GM21723 (cell line): Measurements from ENCODE around the gene GSTM1.
"Not testable (repeated sequence)": the region's sequence is repeated elsewhere in the genome, so short reads cannot be mapped to it uniquely, and the experiment has no call there.

Source experiments
- ATAC-seq: cut with Tn5 transposase; IDR thresholded peaks from one replicate; pipeline ENCODE4 v1.9.1; 2021; ENCODE audit warnings: mild to moderate bottlenecking, moderate library complexity; ENCODE audit not compliant: unreplicated experiment

The GSTM1 gene

GRCh38 chr1:109659997-109660690, 27.5 kb upstream of the GSTM1 start:
- no peak for ATAC-seq

- not testable (repeated sequence) for ATAC-seq
These were observed 27.0 kb upstream of the GSTM1 start for GRCh38 chr1:109660691-109661026.

DNA sequence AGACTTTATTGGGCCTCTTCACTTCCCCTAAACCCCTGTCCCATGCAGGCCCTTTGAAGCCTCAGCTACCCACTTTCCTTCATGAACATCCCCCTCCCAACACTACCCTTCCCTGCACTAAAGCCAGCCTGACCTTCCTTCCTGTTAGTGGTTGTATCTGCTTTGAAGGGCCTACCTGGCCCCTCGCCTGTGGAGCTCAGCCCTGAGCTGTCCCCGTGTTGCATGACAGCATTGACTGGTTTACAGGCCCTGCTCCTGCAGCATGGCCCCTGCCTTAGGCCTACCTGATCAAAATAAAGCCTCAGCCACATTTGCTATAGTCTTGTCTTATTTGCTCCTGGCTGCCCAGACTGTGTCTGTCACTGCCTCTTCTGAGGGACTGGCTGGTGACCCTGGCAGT, 26.2 kb upstream of the GSTM1 start:
- no peak for ATAC-seq

- ATAC-seq = no peak
These were observed 22.9 kb upstream of the GSTM1 start for GRCh38 chr1:109664671-109665070.

- peak; percentile 99 for ATAC-seq
These were observed 20.0 kb upstream of the GSTM1 start, which contains the start of gene GSTM2 for GRCh38 chr1:109667452-109668122. TSS of gene GSTM2 (plus strand) at chr1:109668057. CDS start at chr1:109668116, 59 bp downstream.

DNA sequence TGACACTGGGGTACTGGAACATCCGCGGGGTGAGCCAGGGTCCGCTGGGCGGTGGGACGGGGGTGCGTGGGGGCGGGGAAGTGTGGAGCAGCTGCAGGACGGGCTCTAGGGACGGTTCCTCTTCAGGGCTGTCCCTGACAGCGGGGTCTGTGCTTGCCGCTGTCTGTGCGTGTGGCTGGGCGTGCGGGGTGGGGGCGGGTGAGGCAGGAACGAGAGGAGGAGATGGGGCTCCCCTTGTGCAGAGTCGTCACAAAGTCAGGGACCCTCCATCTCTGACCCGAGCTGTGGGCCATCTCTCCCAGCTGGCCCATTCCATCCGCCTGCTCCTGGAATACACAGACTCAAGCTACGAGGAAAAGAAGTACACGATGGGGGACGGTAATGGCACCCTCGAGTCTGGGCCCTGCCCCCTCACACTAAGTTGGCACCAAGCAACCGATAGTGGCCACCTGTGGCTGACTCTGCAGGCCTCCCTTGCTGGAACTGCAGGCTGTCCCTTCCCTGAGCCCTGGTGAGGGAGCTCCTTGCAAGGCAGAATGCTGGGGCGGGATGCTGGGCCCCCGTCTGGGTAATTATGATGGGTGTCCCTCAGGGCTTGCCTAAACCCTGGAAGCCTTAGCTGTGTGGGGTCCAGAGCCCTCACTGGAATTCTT, 19.4 kb upstream of the GSTM1 start:
- peak; percentile 29 for ATAC-seq

GRCh38 chr1:109669246-109669948, 18.2 kb upstream of the GSTM1 start:
- ATAC-seq = no peak

- ATAC-seq = not testable (repeated sequence)
These were observed 17.7 kb upstream of the GSTM1 start for GRCh38 chr1:109669949-109670302.

- no peak for ATAC-seq
These were observed 16.6 kb upstream of the GSTM1 start for GRCh38 chr1:109671067-109671466.

DNA sequence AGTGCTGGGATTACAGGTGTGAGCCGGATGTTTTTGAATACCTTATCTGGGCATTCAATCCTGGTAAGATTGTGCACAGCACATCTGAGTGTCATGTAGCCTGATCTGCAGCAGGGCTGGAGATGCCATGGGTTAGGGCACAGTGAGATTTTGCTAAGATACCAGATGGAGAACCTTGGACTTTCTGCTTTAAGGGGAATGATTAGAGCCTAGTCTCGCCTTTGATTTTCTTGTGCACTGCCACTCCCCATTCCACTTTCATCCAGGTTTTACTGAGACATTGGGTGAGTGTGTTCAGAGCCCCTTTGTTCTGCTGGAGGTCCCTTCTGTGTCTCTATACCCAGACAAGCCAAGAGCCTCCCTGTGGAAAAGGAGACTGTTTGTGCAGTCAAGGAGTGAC, 13.8 kb upstream of the GSTM1 start:
- not testable (repeated sequence) for ATAC-seq

DNA sequence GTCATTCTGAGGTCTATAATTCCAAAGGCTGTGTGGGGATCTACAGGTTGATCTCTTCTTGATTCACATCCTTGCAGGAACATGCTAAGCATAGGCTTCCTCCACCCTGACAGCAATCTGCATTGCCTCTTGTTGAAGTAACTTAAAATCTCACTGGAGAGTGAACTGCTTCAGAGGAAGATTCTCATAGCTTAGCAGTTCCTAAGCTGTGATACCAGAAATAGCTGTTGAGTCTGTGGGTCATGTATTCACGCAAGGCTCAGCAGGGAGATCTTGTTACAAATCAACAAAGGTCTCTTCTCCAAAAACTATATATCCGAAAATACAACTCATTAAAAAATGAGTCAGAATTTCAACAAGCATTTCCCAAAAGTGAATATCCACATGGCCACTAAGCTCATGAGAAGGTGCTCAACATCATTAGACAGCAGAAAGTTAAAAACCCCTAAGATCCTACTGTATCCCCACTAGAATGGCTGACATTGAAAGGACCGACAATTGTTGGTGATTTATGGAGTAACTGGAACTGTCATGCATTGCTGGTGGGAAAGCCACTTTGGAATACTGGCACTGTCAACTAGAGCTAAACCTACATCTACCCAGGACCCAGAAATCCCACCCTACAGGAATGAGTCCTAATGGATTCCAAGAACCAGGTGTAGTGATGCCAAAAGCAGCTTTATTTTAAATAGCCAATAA, 10.8 kb upstream of the GSTM1 start:
- ATAC-seq = not testable (repeated sequence)

GRCh38 chr1:109677459-109677858, 10.2 kb upstream of the GSTM1 start:
- ATAC-seq = no peak

DNA sequence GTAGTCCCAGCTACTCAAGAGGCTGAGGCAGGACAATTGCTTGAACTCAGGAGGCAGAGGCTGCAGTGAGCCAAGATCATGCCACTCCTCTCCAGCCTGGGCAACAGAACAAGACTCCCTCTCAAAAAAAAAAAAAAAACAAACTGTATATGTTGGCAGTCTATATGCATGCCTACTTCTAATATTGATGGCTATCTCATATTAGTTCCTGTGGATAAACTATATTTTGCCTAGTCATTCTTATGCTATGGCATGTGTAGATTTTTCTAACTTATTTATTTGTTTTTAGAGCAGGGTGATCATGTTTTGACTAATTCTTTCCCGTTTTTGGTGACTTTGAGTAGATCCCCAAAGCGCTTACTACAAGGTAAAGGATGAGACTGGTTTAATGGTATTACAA, 9.0 kb upstream of the GSTM1 start:
- not testable (repeated sequence) for ATAC-seq

DNA sequence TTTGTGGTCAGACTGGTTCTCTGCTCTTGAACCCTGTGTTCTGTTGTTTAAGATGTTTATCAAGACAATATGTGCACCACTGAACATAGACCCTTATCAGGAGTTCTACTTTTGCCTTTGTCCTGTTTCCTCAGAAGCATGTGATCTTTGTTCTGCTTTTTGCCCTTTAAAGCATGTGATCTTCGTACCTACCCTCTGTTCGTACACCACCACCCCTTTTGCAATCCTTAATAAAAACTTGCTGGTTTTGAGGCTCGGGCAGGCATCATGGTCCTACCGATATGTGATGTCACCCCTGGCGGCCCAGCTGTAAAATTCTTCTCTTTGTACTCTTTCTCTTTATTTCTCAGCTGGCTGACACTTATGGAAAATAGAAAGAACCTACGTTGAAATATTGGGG, 2.8 kb upstream of the GSTM1 start:
- ATAC-seq = not testable (repeated sequence)

DNA sequence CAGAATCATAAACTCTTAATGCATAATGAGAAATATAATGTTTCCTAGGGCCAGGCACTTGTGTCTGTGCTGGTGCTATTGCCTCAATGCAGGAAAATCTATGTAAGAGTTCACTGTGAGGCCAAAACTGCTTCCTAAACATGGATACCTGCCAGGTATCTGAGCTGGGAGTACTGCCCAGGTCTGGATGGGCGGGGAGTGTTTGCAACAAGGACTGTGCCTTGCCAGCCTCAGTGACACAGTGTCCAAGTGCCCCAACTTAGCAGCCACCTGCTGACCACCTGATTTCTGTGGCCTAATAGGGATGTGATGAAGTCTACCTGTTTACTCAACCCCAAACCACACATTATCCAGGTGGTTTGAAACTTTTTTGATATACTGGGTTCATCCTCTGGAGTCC, 2.2 kb upstream of the GSTM1 start:
- not testable (repeated sequence) for ATAC-seq

- ATAC-seq = not testable (repeated sequence)
These were observed 1.7 kb upstream of the GSTM1 start for GRCh38 chr1:109685890-109686289.

DNA sequence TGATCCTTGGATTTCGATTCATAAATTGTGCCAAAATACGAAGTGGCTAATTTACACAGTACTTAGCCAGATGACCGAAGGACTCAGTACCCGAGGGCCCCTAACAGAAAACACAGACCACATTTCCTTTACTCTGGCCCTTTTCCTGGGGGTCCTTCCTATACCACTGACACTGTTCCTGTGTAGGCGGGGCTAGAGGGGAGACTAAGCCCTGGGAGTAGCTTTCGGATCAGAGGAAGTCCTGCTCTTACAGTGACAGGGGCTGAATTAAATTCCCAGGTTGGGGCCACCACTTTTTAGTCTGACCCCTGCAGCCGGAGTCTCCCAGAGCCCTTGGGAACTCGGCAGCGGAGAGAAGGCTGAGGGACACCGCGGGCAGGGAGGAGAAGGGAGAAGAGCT, 508 bp upstream of the GSTM1 start:
- ATAC-seq = not testable (repeated sequence)

GRCh38 chr1:109689844-109690405, 2.3 kb downstream of the GSTM1 start:
- ATAC-seq = no peak

DNA sequence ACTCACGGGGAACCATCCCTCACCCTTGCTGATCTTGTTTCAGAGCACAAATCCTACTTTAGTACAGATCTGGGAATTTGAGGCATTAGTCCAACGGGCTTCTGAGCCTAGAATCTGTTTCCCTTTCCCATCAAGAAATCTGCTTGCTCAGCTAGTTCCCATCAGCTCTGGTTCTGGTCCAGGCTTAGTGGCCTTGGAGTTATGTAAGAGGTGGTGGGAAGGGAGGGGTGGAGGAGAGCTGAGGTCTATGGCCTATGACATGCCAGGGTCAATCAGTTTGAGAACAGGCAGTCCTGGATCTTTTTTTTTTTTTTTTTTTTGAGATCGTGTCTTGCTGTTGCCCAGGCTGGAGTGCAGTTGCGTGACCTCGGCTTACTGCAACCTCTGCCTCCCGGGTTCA, 4.1 kb downstream of the GSTM1 start:
- ATAC-seq = no peak

- not testable (repeated sequence) for ATAC-seq
These were observed 6.8 kb downstream of the GSTM1 start for GRCh38 chr1:109694400-109694799.

DNA sequence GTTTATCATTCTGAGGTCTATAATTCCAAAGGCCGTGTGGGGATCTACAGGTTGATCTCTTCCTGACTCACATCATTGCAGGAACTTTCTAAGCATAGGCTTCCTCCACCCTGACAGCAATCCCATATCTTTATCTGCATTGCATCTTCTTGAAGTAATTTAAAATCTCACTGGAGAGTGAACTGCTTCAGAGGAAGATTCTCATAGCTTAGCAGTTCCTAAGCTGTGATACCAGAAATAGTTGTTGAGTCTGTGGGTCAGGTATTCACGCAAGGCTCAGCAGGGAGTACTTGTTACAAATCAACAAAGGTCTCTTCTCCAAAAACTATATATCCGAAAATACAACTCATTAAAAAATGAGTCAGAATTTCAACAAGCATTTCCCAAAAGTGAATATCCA, 7.5 kb downstream of the GSTM1 start:
- not testable (repeated sequence) for ATAC-seq
